GM12891 (cell line): Measurements from ENCODE around the gene STK38L.

ENCODE experiments used
- POLR2A ChIP-seq: IDR thresholded peaks from 2 replicates; pipeline ENCODE4 v1.6.1; 2011; ENCODE audit warnings: low read depth, low read length, control low read depth
- POLR2AphosphoS5 ChIP-seq: IDR thresholded peaks from 2 replicates; pipeline ENCODE4 v1.6.1; 2011; ENCODE audit warnings: low read depth, low read length, control low read depth

- TF ChIP-seq POLR2A (no peak), POLR2AphosphoS5 (no peak)
Measured at GRCh38 chr12:27289414-27289813, 45.3 kb downstream of the STK38L start.
